GM12865 (cell line): ENCODE data around the gene VPS18.

Experiments
- DNase-seq: peaks from one replicate; pipeline ENCODE4 v3.0.0; 2010; ENCODE audit warnings: low read depth
- H3K4me3 ChIP-seq: 2 replicates; pipeline ENCODE4 v1.5.1; 2011; ENCODE audit warnings: mild to moderate bottlenecking, low read depth, low read length, control low read depth
- CTCF ChIP-seq: IDR thresholded peaks from 2 replicates; pipeline ENCODE4 v1.5.1; 2011; ENCODE audit warnings: low read length, control low read depth, low read depth, inconsistent platforms; ENCODE audit not compliant: insufficient read depth; ENCODE audit errors: missing control alignments

VPS18 gene

DNA sequence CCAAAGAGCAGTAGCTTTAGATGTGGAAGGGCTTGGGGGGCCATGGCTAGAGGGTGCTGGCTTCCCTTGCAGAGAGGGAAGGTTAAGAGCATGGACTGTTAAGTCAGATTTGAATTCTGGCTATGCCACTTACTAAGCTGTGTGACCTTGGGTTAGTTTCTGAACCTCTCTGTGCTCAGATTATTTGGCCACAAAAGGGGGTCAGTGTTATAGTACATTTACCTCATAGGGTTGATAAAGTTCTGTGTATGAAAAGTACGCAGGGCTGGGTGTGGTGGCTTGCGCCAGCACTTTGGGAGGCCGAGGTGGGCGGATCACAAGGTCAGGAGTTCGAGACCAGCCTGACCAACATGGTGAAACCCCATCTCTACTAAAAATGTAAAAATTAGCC lies 6.8 kb downstream of the VPS18 start:
- TF ChIP-seq CTCF = no peak
- H3K4me3 ChIP-seq = no peak overlapping the region
- no peak for DNase-seq

DNA sequence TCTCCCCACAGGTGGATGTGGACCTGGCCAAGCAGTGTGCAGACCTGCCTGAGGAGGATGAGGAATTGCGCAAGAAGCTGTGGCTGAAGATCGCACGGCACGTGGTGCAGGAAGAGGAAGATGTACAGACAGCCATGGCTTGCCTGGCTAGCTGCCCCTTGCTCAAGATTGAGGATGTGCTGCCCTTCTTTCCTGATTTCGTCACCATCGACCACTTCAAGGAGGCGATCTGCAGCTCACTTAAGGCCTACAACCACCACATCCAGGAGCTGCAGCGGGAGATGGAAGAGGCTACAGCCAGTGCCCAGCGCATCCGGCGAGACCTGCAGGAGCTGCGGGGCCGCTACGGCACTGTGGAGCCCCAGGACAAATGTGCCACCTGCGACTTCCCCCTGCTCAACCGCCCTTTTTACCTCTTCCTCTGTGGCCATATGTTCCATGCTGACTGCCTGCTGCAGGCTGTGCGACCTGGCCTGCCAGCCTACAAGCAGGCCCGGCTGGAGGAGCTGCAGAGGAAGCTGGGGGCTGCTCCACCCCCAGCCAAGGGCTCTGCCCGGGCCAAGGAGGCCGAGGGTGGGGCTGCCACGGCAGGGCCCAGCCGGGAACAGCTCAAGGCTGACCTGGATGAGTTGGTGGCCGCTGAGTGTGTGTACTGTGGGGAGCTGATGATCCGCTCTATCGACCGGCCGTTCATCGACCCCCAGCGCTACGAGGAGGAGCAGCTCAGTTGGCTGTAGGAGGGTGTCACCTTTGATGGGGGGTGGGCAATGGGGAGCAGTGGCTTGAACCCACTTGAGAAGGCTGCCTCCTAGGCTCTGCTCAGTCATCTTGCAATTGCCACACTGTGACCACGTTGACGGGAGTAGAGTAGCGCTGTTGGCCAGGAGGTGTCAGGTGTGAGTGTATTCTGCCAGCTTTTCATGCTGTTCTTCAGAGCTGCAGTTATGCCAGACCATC lies 8.6 kb downstream of the VPS18 start:
- H3K4me3 ChIP-seq = no peak overlapping the region
- no peak for DNase-seq
- TF ChIP-seq CTCF = no peak

DNA sequence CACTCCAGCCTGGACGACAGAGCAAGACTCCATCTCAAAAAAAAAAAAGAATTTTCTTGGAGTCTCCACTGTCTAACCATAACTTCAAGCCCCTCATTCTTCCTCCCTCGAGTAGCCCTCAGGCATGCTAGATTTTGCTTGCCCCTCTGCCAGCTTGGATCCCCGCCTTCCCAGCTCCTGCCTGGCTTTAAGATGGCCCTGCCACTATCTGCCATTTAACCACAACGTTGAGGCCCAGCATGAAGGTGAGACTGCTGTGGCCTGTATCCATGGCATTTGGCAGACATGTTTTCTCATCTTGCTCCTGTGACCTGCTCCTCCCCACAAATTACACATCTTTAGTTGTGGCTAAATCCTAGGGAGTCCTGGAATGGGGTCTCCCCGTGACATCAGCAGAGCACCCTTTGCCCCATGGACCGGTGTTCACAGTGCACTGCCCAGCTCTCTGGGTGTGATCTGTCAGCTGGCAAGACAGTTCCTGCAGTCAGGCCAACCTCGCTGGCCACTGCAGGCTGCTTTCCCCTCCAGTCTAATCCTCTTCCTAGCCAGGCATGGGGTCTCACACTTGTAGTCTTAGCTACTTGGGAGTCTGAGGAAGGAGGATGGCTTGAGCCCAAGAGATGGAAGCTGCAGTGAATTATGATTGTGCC lies 10.4 kb downstream of the VPS18 start:
- no peak overlapping the region for H3K4me3 ChIP-seq
- no peak for DNase-seq
- TF ChIP-seq CTCF = no peak

GRCh38 chr15:40906091-40906990 lies 12.1 kb downstream of the VPS18 start:
- DNase-seq = peak; percentile 83
- TF ChIP-seq CTCF = peak; percentile 86
- H3K4me3 ChIP-seq = peak overlapping the region; percentile 52

- H3K4me3 ChIP-seq = peak overlapping the region; percentile 52
- DNase-seq = peak; percentile 46
- TF ChIP-seq CTCF = no peak
Measured at GRCh38 chr15:40906991-40907802, 12.9 kb downstream of the VPS18 start.

- no peak for TF ChIP-seq CTCF
- no peak for DNase-seq
- H3K4me3 ChIP-seq = no peak overlapping the region
Measured at GRCh38 chr15:40908095-40908494, 13.8 kb downstream of the VPS18 start.
